Osteoblast (primary cell): Measurements from ENCODE around the gene NIF3L1. TPM values are rescaled to one million over a fixed set of nuclear protein-coding genes. Genes with fewer than 3 reads are reported as not detected.
"Not testable (repeated sequence)": the region's sequence is repeated elsewhere in the genome, so short reads cannot be mapped to it uniquely, and the experiment has no call there.

Experiments
- DNase-seq: peaks from one replicate; pipeline ENCODE4 v3.0.0; 2011; ENCODE audit warnings: low spot score, mixed read lengths; ENCODE audit not compliant: insufficient read length; ENCODE audit errors: missing footprints
- H2AFZ ChIP-seq: 2 replicates; pipeline ENCODE4 v1.6.0; 2011; ENCODE audit warnings: mild to moderate bottlenecking, low read length
- H3K27ac ChIP-seq: 2 replicates; pipeline ENCODE4 v1.5.1; 2011; ENCODE audit warnings: mild to moderate bottlenecking, low read depth, low read length, moderate library complexity
- H3K27me3 ChIP-seq: 2 replicates; pipeline ENCODE4 v1.6.0; 2012; ENCODE audit warnings: mild to moderate bottlenecking, control low read depth, inconsistent platforms, low read length, moderate library complexity; ENCODE audit not compliant: insufficient read depth
- H3K36me3 ChIP-seq: 2 replicates; pipeline ENCODE4 v1.5.1; 2011; ENCODE audit warnings: mild to moderate bottlenecking, low read length, control low read depth, moderate library complexity; ENCODE audit not compliant: insufficient read depth
- H3K4me1 ChIP-seq: 2 replicates; pipeline ENCODE4 v1.5.1; 2011; ENCODE audit warnings: mild to moderate bottlenecking, low read length, control low read depth, moderate library complexity; ENCODE audit not compliant: insufficient read depth
- H3K4me2 ChIP-seq: 2 replicates; pipeline ENCODE4 v1.6.0; 2011; ENCODE audit warnings: mild to moderate bottlenecking, low read length; ENCODE audit not compliant: insufficient read depth
- H3K4me3 ChIP-seq: fragments of 200-600 bp; sonication (generic); 3 replicates; pipeline ENCODE4 v1.5.1; 2012; ENCODE audit warnings: mild to moderate bottlenecking, low read length, inconsistent platforms; ENCODE audit not compliant: insufficient read depth
- H3K79me2 ChIP-seq: 2 replicates; pipeline ENCODE4 v1.6.0; 2012; ENCODE audit warnings: mild to moderate bottlenecking, low read length, control low read depth, inconsistent platforms; ENCODE audit not compliant: insufficient read depth
- H3K9me3 ChIP-seq: 2 replicates; pipeline ENCODE4 v1.5.1; 2011; ENCODE audit warnings: low read depth, low read length, control low read depth
- H4K20me1 ChIP-seq: 2 replicates; pipeline ENCODE4 v1.6.0; 2012; ENCODE audit warnings: mild to moderate bottlenecking, low read length, control low read depth; ENCODE audit not compliant: insufficient read depth
- total RNA-seq: library from RNA; depleted of rRNA; stranded (reverse); fragments of >200 nt; gene quantifications from 2 replicates; pipeline ENCODE4 v1.2.3, GENCODE V29; 2012
- TF ChIP-seq, protein P1 (sequence below): IDR thresholded peaks from 2 replicates; pipeline ENCODE4 v1.5.1; 2011; ENCODE audit warnings: mild to moderate bottlenecking, low read depth, low read length, moderate library complexity; ENCODE audit errors: extremely low read depth

The NIF3L1 gene
- total RNA-seq, 1 donor = 22.1 TPM

DNA sequence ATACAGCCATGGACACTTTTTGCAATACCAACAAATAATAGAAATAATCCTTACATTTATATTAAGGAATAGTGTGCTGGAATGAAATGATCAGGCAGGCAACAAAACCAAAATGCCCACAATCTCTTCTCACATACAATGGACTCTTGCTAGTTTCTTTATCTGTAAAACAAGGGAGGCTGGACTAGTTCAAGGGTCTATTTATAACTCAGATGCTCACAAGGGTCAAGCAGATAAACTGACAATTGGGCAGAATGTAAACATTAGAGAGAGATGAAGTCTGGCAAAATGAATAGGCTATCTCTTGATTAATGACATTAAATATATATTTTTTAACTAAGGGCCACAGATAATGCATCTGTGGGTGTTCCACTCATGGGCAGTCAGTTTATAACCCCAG, 11.7 kb upstream of the NIF3L1 start:
- no peaks in the 10 kb centered on the region for H3K27me3 ChIP-seq
- TF ChIP-seq, protein P1, sequence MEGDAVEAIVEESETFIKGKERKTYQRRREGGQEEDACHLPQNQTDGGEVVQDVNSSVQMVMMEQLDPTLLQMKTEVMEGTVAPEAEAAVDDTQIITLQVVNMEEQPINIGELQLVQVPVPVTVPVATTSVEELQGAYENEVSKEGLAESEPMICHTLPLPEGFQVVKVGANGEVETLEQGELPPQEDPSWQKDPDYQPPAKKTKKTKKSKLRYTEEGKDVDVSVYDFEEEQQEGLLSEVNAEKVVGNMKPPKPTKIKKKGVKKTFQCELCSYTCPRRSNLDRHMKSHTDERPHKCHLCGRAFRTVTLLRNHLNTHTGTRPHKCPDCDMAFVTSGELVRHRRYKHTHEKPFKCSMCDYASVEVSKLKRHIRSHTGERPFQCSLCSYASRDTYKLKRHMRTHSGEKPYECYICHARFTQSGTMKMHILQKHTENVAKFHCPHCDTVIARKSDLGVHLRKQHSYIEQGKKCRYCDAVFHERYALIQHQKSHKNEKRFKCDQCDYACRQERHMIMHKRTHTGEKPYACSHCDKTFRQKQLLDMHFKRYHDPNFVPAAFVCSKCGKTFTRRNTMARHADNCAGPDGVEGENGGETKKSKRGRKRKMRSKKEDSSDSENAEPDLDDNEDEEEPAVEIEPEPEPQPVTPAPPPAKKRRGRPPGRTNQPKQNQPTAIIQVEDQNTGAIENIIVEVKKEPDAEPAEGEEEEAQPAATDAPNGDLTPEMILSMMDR = no peak
- peaks cover 48% of the 10 kb centered on the region for H3K36me3 ChIP-seq
- H3K27ac ChIP-seq = no peak overlapping the region
- no peak overlapping the region for H3K4me3 ChIP-seq
- no peaks in the 10 kb centered on the region for H3K9me3 ChIP-seq
- no peak overlapping the region for H2AFZ ChIP-seq
- H3K4me1 ChIP-seq = no peaks in the 10 kb centered on the region
- no peaks in the 10 kb centered on the region for H3K79me2 ChIP-seq
- no peak overlapping the region for H3K4me2 ChIP-seq
- DNase-seq = no peak
- H4K20me1 ChIP-seq = no peaks in the 10 kb centered on the region

DNA sequence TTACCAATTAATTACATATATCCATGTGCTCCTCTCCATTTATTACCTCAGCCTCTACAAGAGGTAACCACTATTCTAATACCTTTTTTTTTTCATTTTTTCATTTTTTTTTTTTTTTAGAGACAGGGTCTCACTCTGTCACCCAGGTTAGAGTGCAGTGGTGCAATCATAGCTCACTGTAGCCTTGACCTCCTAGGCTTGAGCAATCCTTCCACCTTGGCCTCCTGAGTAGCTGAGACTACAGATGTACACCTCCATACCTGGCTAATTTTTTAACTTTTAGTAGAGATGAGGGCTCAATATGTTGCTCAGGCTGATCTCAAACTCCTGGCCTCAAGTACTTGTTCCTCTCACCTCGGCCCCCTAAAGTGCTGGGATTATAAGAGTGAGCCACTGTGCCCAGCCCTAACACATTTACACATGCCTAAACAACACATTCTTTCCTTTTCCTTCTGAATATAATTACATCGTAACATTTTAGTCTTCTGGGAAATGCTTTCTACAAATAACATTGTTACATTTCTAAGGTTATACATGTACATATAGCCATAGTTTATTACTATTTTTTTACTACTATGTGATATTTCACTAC, 10.8 kb upstream of the NIF3L1 start:
- peaks cover 54% of the 10 kb centered on the region for H3K36me3 ChIP-seq
- no peak for DNase-seq
- H4K20me1 ChIP-seq = no peaks in the 10 kb centered on the region
- no peaks in the 10 kb centered on the region for H3K4me1 ChIP-seq
- H3K4me3 ChIP-seq = no peak overlapping the region
- H3K27me3 ChIP-seq = no peaks in the 10 kb centered on the region
- H2AFZ ChIP-seq = no peak overlapping the region
- H3K4me2 ChIP-seq = no peak overlapping the region
- H3K27ac ChIP-seq = no peak overlapping the region
- H3K9me3 ChIP-seq = no peaks in the 10 kb centered on the region
- no peaks in the 10 kb centered on the region for H3K79me2 ChIP-seq
- TF ChIP-seq, protein P1 = no peak

DNA sequence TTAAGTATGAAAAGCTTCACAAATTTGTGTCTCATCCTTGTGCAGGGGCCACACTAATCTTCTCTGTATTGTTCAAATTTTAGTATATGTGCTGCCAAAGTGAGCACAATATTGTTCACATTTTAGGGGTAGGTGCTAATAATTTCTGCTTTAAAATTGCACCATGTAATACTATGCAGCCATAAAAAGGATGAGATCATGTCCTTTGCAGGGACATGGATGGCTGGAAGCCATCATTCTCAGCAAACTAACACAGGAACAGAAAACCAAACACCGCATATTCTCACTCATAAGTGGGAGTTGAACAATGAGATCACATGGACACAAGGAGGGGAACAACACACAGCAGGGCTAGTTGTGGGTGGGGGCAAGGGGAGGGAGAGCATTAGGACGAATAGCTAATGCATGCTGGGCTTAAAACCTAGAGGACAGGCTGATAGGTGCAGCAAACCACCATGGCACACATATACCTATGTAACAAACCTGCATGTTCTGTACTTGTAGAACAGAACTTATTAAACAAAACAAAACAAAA, 7.4 kb upstream of the NIF3L1 start:
- H3K36me3 ChIP-seq = peaks cover 52% of the 10 kb centered on the region
- H3K9me3 ChIP-seq, H3K79me2 ChIP-seq: not testable (repeated sequence)

DNA sequence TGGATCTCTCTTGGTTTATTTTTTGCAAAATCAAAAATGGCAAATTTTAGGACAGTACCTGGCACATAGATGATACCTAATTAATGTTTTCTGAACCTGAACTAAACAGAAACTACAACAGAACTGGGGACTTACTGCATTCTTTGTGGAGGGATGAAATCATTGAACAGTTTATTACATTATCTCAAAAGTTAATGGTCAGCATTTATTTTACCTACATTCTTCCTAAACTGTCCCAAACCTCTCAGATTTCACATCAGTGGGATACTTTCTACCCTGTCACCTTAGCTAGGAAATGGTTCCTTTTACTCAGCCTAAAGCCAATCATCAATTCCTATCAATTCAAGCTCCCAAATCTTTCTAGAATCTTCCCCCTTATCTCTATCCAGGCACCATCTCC, 10.3 kb downstream of the NIF3L1 start:
- Histone ChIP-seq H3K36me3 (peaks cover 48% of the 10 kb centered on the region), H3K4me3 (no peak overlapping the region), H3K9me3 (no peaks in the 10 kb centered on the region), H3K4me1 (no peaks in the 10 kb centered on the region), H4K20me1 (no peaks in the 10 kb centered on the region), H3K79me2 (no peaks in the 10 kb centered on the region), H3K4me2 (no peak overlapping the region), H2AFZ (no peak overlapping the region), H3K27me3 (no peaks in the 10 kb centered on the region), H3K27ac (no peak overlapping the region)
- TF ChIP-seq, protein P1 = no peak
- no peak for DNase-seq

More for the DNA sequence above, 7.4 kb upstream of the NIF3L1 start:
- H3K4me1 ChIP-seq, H3K4me2 ChIP-seq, H3K27ac ChIP-seq, H4K20me1 ChIP-seq, H3K27me3 ChIP-seq, H2AFZ ChIP-seq, H3K4me3 ChIP-seq, DNase-seq: not testable (repeated sequence)
